MCF 10A (cell line): ENCODE measurements around the gene NEK11. TPM values are rescaled to one million over a fixed set of nuclear protein-coding genes. Genes with fewer than 3 reads are reported as not detected.
"Not testable (repeated sequence)": the region's sequence is repeated elsewhere in the genome, so short reads cannot be mapped to it uniquely, and the experiment has no call there.

Experiments used
- BruUV-seq: library from RNA; stranded (reverse); fragments of 400-500 nt; replicated peaks from 2 replicates; lab custom pipeline; 2021; lab: Mats Ljungman, UMichigan
- CTCF ChIA-PET: fragments of 300-600 bp; sonication (Branson Sonifier 250); formaldehyde crosslinking; extraction: SDS; loops from one replicate; lab custom pipeline; 2021; ENCODE audit warnings: antibody characterized with exemption, inconsistent platforms; lab: Yijun Ruan, JAX
- POLR2A ChIA-PET: fragments of 300-600, 350-650 bp; sonication (Branson Sonifier 250); formaldehyde crosslinking; extraction: SDS; loops from one replicate; lab custom pipeline; 2020; ENCODE audit warnings: antibody characterized with exemption, inconsistent platforms; lab: Yijun Ruan, JAX
- DNase-seq: peaks from one replicate; pipeline ENCODE4 v3.0.0-alpha.2; 2018; ENCODE audit not compliant: unreplicated experiment
- H3K27ac Mint-ChIP-seq: one replicate; pipeline ENCODE4 v1.8.0; 2022; ENCODE audit warnings: mild to moderate bottlenecking, low read depth, mixed read lengths; ENCODE audit not compliant: unreplicated experiment
- H3K27me3 Mint-ChIP-seq: one replicate; pipeline ENCODE4 v1.8.0; 2022; ENCODE audit warnings: mixed read lengths; ENCODE audit not compliant: insufficient read depth, unreplicated experiment
- H3K36me3 Mint-ChIP-seq: one replicate; pipeline ENCODE4 v1.8.0; 2022; ENCODE audit warnings: mild to moderate bottlenecking, moderate library complexity, mixed read lengths; ENCODE audit not compliant: insufficient read depth, unreplicated experiment
- H3K4me1 Mint-ChIP-seq: one replicate; pipeline ENCODE4 v1.8.0; 2022; ENCODE audit warnings: mixed read lengths; ENCODE audit not compliant: insufficient read depth, unreplicated experiment
- H3K4me3 Mint-ChIP-seq: one replicate; pipeline ENCODE4 v1.8.0; 2022; ENCODE audit warnings: mild to moderate bottlenecking, moderate library complexity, mixed read lengths; ENCODE audit not compliant: unreplicated experiment
- H3K9me3 Mint-ChIP-seq: one replicate; pipeline ENCODE4 v1.8.0; 2022; ENCODE audit warnings: mixed read lengths; ENCODE audit not compliant: unreplicated experiment
- intact Hi-C: fragments of 100-400 bp; cut with micrococcal nuclease; formaldehyde crosslinking; loops from 2 replicates; pipeline ENCODE4 v1.14.1; 2022
- total RNA-seq: library from RNA; stranded (reverse); gene quantifications from 2 replicates; pipeline ENCODE4 v1.2.3, GENCODE V29; 2022
- TF ChIP-seq, protein P1 (sequence below): fragments of 200-600 bp; IDR thresholded peaks from one replicate; pipeline ENCODE4 v1.8.0; 2022; ENCODE audit warnings: antibody characterized with exemption, mild to moderate bottlenecking; ENCODE audit not compliant: unreplicated experiment

Gene NEK11
- total RNA-seq, 1 experiment from 2014 or later = 6.9 TPM

DNA sequence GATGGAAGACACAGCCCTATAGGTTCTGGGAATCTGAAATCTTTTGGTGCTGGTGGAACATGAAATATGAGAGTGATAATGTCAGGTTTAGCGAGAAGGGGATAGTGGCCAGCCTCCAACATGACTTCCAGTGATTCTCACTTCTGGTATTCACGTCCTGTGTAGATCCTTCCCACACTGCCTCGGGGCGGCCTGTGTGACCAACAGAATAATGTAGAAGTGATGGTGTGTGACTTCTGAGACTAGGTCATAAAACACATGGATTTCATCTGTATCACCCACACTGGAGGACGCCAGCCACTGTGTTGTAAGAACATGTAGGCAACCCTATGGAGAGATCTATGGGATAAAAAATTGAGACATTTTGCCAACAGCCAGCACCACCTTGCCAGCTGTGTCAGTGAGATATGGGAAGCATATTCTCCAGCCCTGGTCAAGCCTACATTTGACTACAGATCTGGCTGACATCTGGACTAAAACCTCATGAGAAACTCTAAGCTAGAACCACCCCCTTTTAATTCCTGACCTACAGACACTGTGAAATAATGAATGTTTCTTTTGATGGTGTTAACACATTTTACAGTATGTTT is 329.4 kb downstream of the NEK11 start:
- no TSS peak for BruUV-seq
- TF ChIP-seq, protein P1, sequence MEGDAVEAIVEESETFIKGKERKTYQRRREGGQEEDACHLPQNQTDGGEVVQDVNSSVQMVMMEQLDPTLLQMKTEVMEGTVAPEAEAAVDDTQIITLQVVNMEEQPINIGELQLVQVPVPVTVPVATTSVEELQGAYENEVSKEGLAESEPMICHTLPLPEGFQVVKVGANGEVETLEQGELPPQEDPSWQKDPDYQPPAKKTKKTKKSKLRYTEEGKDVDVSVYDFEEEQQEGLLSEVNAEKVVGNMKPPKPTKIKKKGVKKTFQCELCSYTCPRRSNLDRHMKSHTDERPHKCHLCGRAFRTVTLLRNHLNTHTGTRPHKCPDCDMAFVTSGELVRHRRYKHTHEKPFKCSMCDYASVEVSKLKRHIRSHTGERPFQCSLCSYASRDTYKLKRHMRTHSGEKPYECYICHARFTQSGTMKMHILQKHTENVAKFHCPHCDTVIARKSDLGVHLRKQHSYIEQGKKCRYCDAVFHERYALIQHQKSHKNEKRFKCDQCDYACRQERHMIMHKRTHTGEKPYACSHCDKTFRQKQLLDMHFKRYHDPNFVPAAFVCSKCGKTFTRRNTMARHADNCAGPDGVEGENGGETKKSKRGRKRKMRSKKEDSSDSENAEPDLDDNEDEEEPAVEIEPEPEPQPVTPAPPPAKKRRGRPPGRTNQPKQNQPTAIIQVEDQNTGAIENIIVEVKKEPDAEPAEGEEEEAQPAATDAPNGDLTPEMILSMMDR = no peak
- intact Hi-C loops = no loop called here
- ChIA-PET CTCF (interaction anchor here (0.6 kb wide), 1 partner anchor 154 kb away, joined by 3 read pairs; no protein-coding TSS in a partner anchor), POLR2A (no interaction called here)
- no peaks in the 10 kb centered on the region for H3K27me3 Mint-ChIP-seq
- H3K4me1 Mint-ChIP-seq = peaks cover 6% of the 10 kb centered on the region
- H3K9me3 Mint-ChIP-seq = no peaks in the 10 kb centered on the region
- no peaks in the 10 kb centered on the region for H3K36me3 Mint-ChIP-seq
- no peak for DNase-seq
- no peak overlapping the region for H3K27ac Mint-ChIP-seq
- no peak overlapping the region for H3K4me3 Mint-ChIP-seq

DNA sequence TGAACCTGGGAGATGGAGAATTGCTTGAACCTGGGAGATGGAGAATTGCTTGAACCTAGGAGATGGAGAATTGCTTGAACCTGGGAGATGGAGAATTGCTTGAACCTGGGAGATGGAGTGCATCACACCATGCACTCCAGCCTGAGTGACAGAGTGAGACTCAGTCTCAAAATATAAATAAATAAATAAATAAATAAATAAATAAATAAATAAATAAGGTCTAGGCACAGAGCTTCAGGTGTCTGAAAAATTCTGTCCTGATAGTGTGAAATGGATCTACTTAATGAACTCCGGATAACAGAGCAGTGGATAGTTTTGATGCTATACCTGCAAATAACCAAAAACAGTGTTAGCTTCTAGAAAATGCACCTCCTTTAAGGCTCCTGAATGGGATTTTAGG is 330.6 kb downstream of the NEK11 start:
- Mint-ChIP-seq H3K9me3 (peaks cover 2% of the 10 kb centered on the region), H3K27ac (no peak overlapping the region), H3K4me1 (peaks cover 5% of the 10 kb centered on the region), H3K36me3 (peaks cover 4% of the 10 kb centered on the region), H3K4me3 (no peak overlapping the region), H3K27me3 (no peaks in the 10 kb centered on the region)
- TF ChIP-seq, protein P1 = no peak
- no TSS peak for BruUV-seq
- DNase-seq = no peak
- intact Hi-C loops = no loop called here
- ChIA-PET CTCF (interaction anchor here (0.6 kb wide), 1 partner anchor 749 kb away, joined by 3 read pairs; no protein-coding TSS in a partner anchor), POLR2A (no interaction called here)

DNA sequence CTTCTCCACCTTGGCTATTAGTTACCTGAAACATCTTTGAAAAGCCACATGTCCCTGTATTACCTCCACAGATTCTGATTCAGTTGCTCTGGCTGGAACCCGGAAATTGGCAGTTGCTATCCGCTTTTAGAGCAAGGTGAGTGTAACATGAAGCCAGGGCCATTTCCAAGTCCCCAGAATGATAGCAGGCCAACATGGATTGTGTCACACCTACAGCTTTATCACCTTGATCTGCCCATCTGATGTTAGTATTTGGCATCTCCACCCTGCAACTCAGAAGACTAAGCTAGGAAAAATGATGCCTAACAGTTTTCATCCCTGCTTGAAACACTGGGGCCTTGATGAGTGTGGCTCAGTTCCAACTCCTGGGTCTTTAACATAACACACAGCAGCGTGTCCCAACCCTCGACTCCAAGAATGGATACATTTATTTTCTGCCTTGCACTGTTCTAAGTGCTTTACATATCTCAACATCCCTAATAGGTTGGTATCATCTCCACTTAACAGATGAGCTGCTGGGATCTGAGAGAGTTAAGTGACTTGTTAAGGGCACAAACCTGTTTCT is 333.6 kb downstream of the NEK11 start:
- DNase-seq = no peak
- TF ChIP-seq, protein P1 = no peak
- H3K9me3 Mint-ChIP-seq = peaks cover 7% of the 10 kb centered on the region
- no peak overlapping the region for H3K4me3 Mint-ChIP-seq
- peaks cover 4% of the 10 kb centered on the region for H3K36me3 Mint-ChIP-seq
- POLR2A ChIA-PET = no interaction called here
- intact Hi-C loops = no loop called here
- CTCF ChIA-PET = no interaction called here
- no peaks in the 10 kb centered on the region for H3K27me3 Mint-ChIP-seq
- peaks cover 5% of the 10 kb centered on the region for H3K4me1 Mint-ChIP-seq
- no TSS peak for BruUV-seq
- no peak overlapping the region for H3K27ac Mint-ChIP-seq

DNA sequence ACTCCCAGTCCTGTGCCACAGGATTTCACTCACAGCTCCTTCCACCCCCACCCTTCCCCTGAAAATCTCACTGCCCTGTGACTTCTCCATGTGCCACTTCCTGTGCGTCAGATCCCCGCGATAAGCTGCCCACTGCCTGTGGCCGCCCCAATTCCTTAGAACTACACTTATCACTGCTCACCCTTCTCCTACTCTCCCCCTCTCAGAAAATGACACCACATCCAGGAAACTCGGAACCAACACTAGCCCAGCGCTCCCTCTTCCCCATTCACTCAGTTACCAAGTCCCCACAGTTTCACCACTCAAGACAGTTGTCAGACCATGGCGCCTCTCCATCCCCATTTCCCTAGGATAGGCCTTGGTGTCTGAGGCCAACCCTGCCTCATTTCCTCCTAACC is 334.4 kb downstream of the NEK11 start:
- intact Hi-C loops, H3K27me3 Mint-ChIP-seq, H3K27ac Mint-ChIP-seq, H3K36me3 Mint-ChIP-seq, H3K4me1 Mint-ChIP-seq, BruUV-seq, H3K9me3 Mint-ChIP-seq, DNase-seq, POLR2A ChIA-PET, H3K4me3 Mint-ChIP-seq, CTCF ChIA-PET: not testable (repeated sequence)
